Measurements from ENCODE around the gene SLAIN2. TPM values are rescaled to one million over a fixed set of nuclear protein-coding genes. Genes with fewer than 3 reads are reported as not detected.
A peak's percentile ranks its signal among the peaks of the same experiment; 100 is the strongest.

The SLAIN2 gene
- total RNA-seq, 6 donors from 2014 or later: 20.6 to 90.9 (median 68.8) TPM

DNA sequence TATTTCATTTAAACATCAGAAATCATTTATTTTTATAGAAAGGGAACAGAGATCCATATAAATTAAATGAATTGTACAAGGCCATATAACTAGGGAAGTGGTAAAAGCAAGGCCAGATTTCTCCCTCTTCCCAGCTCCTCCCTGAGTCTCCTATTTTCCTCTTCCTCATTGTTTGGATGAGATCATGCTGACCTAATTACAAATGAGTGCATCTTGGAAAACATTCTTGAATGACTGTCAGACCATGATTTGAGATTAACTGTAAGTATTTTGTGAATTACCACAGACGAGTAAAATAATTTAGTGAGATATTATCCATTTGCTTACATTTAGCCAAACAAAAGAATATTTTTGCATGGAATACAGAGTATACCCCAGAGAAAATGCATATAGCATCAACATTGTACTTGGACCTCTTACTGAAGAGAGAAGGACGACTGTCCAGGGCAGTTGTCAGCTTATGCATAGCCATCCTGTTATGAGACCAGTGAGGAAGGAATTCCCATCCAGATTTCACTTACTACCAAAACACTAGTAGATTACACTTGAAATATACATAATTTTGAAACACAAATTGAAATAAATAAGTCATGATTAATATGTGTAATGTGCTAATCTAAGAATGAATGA is 47.3 kb downstream of the SLAIN2 start:
- H3K4me3 ChIP-seq: no peak overlapping the region
- H3K27ac ChIP-seq: no peak overlapping the region
- no peak for TF ChIP-seq POLR2AphosphoS5 (IDR thresholded peaks at IDR 0.05)
- TF ChIP-seq POLR2A (IDR thresholded peaks at IDR 0.05): no peak
- TF ChIP-seq, protein P1, sequence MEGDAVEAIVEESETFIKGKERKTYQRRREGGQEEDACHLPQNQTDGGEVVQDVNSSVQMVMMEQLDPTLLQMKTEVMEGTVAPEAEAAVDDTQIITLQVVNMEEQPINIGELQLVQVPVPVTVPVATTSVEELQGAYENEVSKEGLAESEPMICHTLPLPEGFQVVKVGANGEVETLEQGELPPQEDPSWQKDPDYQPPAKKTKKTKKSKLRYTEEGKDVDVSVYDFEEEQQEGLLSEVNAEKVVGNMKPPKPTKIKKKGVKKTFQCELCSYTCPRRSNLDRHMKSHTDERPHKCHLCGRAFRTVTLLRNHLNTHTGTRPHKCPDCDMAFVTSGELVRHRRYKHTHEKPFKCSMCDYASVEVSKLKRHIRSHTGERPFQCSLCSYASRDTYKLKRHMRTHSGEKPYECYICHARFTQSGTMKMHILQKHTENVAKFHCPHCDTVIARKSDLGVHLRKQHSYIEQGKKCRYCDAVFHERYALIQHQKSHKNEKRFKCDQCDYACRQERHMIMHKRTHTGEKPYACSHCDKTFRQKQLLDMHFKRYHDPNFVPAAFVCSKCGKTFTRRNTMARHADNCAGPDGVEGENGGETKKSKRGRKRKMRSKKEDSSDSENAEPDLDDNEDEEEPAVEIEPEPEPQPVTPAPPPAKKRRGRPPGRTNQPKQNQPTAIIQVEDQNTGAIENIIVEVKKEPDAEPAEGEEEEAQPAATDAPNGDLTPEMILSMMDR (IDR thresholded peaks at IDR 0.05): no peak
- WGBS, 2 donors: 74 to 88% methylated on average over 2 of the region's 2 CpGs
- ATAC-seq (ENCODE audit: low FRiP score in 2 of 2): peak in 1 of 2 donors; percentile 82
- H3K9me3 ChIP-seq: no peaks in the 10 kb centered on the region
- no peak for DNase-seq
- H3K36me3 ChIP-seq: peaks cover 3 to 57% (median 6%) of the 10 kb centered on the region in 4 donors
- no peaks in the 10 kb centered on the region for H3K4me1 ChIP-seq
- no peaks in the 10 kb centered on the region for H3K27me3 ChIP-seq

DNA sequence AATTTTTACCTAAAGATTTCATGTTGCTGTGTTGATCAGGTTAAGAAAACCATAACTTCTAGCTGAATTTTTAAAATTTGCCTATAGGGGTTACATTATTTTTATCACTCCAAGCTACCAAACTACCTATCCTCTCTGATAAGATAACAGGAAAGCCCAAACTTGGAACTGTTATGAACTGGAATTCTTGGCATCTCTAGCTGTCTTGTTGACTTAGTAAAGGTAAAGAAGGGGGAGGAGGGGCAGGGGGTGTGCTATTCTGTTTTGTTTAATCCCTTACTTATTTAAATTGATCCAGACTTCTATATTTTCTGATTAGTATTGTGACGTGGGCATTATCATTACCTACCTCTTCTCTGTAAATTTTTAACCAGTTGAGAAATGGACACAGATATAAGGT is 54.7 kb downstream of the SLAIN2 start:
- 86 to 88% methylated on average over 1 of the region's 1 CpG for WGBS, 2 donors
- no peak for ATAC-seq (ENCODE audit: low FRiP score in 2 of 2)
- Histone ChIP-seq H3K36me3 (peaks cover 0 to 50% (median 3%) of the 10 kb centered on the region in 4 donors), H3K4me3 (no peak overlapping the region), H3K4me1 (no peaks in the 10 kb centered on the region), H3K27me3 (no peaks in the 10 kb centered on the region), H3K9me3 (no peaks in the 10 kb centered on the region), H3K27ac (no peak overlapping the region)
- no peak for DNase-seq
- no peak for TF ChIP-seq POLR2A (IDR thresholded peaks at IDR 0.05)
- no peak for TF ChIP-seq EP300 (IDR thresholded peaks at IDR 0.05)
- TF ChIP-seq, protein P1 (IDR thresholded peaks at IDR 0.05): no peak
- no peak for TF ChIP-seq POLR2AphosphoS5 (IDR thresholded peaks at IDR 0.05)

DNA sequence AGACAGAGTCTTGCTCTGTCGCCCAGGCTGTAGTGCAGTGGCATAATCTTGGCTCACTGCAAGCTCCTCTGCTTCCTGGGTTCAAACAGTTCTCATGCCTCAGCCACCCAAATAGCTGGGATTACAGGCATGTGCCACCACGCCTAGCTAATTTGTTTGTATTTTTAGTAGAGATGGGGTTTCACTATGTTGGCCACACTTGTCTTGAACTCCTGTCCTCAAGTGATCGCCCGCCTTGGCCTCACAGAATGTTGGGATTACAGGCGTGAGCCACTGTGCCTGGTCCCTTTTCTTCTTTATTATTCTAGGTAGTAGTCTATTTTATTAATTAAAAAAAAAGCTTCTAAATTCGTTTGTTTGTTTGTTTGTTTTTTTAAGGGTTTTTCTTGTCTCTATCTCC is 59.1 kb downstream of the SLAIN2 start:
- H3K4me3 ChIP-seq: no peak overlapping the region
- peaks cover 0 to 25% (median 9%) of the 10 kb centered on the region in 4 donors for H3K36me3 ChIP-seq
- DNase-seq (no peak), ATAC-seq (ENCODE audit: low FRiP score in 2 of 2) (no peak)
- H3K9me3 ChIP-seq: no peaks in the 10 kb centered on the region
- H3K27me3 ChIP-seq: no peaks in the 10 kb centered on the region
- H3K4me1 ChIP-seq: no peaks in the 10 kb centered on the region
- WGBS, 2 donors: 92 to 95% methylated on average over 6 of the region's 6 CpGs
- TF ChIP-seq POLR2AphosphoS5 (IDR thresholded peaks at IDR 0.05): no peak
- TF ChIP-seq, protein P1 (IDR thresholded peaks at IDR 0.05): no peak
- no peak for TF ChIP-seq EP300 (IDR thresholded peaks at IDR 0.05)
- no peak for TF ChIP-seq POLR2A (IDR thresholded peaks at IDR 0.05)
- no peak overlapping the region for H3K27ac ChIP-seq

DNA sequence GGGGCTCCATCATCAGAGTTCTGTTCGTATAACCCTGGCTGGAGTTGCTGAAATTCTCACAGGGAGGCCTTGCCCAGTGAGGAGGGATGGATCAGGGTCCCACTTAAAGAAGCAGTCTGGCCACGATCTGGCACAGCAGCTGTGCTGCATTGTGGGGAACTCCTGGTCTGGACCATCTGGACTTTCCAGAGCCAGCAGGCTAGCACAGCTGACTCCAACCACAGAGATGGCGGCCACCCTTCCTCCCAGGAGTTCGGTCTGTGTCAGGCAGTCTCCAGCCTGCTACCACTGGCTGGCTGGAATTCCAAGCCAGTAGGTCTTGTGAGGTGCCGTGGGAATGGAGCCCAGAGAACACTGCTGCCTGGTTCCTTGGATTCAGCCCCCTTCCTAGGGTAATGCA is 62.0 kb downstream of the SLAIN2 start:
- H3K27ac ChIP-seq: no peak overlapping the region
- H3K4me1 ChIP-seq: no peaks in the 10 kb centered on the region
- no peaks in the 10 kb centered on the region for H3K27me3 ChIP-seq
- no peak overlapping the region for H3K4me3 ChIP-seq
- no peaks in the 10 kb centered on the region for H3K9me3 ChIP-seq
- TF ChIP-seq POLR2A (IDR thresholded peaks at IDR 0.05) (no peak), POLR2AphosphoS5 (IDR thresholded peaks at IDR 0.05) (no peak), EP300 (IDR thresholded peaks at IDR 0.05) (no peak)
- TF ChIP-seq, protein P1 (IDR thresholded peaks at IDR 0.05): no peak
- 98 to 100% methylated on average over 1 to 5 of the region's 5 CpGs for WGBS, 2 donors
- DNase-seq (no peak), ATAC-seq (ENCODE audit: low FRiP score in 2 of 2) (no peak)
- peaks cover 0 to 13% (median 6%) of the 10 kb centered on the region in 4 donors for H3K36me3 ChIP-seq

DNA sequence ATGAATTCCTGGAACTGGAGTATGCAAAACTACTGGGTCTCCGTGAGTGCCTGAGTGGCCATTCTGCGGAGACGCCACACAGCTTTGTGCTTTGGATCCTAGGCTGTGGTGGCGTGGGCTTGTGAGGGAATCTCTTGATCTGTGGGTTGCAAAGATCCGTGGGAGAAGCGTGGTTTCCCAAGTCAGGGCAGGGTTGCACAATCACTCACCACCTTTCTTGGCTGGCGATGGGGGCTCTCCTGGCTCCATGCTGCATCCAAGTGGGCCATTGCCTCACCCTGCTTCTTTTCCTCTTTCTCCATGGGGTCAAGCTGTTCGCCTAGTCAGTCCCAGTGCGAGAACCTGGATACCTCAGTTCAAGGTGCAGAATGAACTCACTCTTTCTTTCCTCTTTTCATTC is 62.5 kb downstream of the SLAIN2 start:
- TF ChIP-seq, protein P1 (IDR thresholded peaks at IDR 0.05): no peak
- TF ChIP-seq POLR2AphosphoS5 (IDR thresholded peaks at IDR 0.05): no peak
- no peak for TF ChIP-seq POLR2A (IDR thresholded peaks at IDR 0.05)
- no peak for TF ChIP-seq EP300 (IDR thresholded peaks at IDR 0.05)
- Histone ChIP-seq H3K36me3 (peaks cover 0 to 13% (median 6%) of the 10 kb centered on the region in 4 donors), H3K27ac (no peak overlapping the region), H3K4me1 (no peaks in the 10 kb centered on the region), H3K4me3 (no peak overlapping the region), H3K9me3 (no peaks in the 10 kb centered on the region), H3K27me3 (no peaks in the 10 kb centered on the region)
- WGBS, 2 donors: 85 to 91% methylated on average over 7 to 9 of the region's 9 CpGs
- DNase-seq (no peak), ATAC-seq (ENCODE audit: low FRiP score in 2 of 2) (no peak)

All from upper lobe of left lung (tissue), 6 donors.